MM.1S (cell line): ENCODE measurements around the gene MRPS5.

Source experiments
- CTCF ChIP-seq: fragments of 300-600 bp; sonication (generic); IDR thresholded peaks from 2 replicates; pipeline ENCODE4 v1.5.1; 2016; ENCODE audit warnings: antibody characterized with exemption, low read length, mixed read lengths
- EZH2 ChIP-seq: fragments of 300-600 bp; sonication (generic); optimal IDR thresholded peaks from 2 replicates; pipeline ENCODE3; 2017; ENCODE audit warnings: low read depth, mild to moderate bottlenecking, antibody characterized with exemption, low read length, mixed read lengths
- EZH2phosphoT487 ChIP-seq: fragments of 300-600 bp; sonication (generic); IDR thresholded peaks from 2 replicates; pipeline ENCODE4 v1.6.1; 2018; ENCODE audit warnings: antibody characterized with exemption, low read length

GRCh38 chr2:95038635-95039298 is 82.8 kb downstream of the MRPS5 start:
- TF ChIP-seq CTCF (no peak), EZH2 (no peak), EZH2phosphoT487 (no peak)
